ENCODE results near the gene MAD1L1. TPM values are rescaled to one million over a fixed set of nuclear protein-coding genes. Genes with fewer than 3 reads are reported as not detected.

The MAD1L1 gene
- total and polyA plus RNA-seq, 2 of the 4 experiments (the other 2 are of a cell fraction) = 29.0 to 40.9 TPM

DNA sequence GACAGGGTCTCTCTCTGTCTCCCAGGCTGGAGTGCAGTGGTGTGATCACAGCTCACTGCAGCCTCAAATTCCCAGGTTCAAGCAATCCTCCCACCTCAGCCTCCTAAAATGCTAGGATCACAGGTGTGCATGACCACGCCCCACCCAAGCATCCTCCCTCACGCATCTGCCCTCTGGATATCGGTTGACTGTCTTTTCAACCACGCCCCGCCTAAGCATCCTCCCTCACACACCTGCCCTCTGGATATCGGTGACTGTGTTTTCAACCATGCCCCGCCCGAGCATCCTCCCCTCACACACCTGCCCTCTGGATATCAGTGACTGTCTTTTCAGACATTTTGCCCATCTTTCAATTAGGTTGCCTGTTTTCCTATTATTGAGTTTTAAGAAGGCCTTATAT lies 140.5 kb downstream of the MAD1L1 start:
- no peak overlapping the region for H3K56ac ChIP-seq (ENCODE audit: extremely low read depth, insufficient read depth, low read length)
- H3K9me3 ChIP-seq (ENCODE audit: control insufficient read depth, insufficient read depth, low read length) = no peaks in the 10 kb centered on the region
- intact Hi-C loops (cut with micrococcal nuclease) (loop anchor here (5.0 kb wide), 1 partner anchor 55 kb away; no protein-coding TSS in a partner anchor), in situ Hi-C loops (cut with MboI; ENCODE audit: low sequenced_read_pairs) (no loop called here), dilution Hi-C loops (cut with HindIII; ENCODE audit: low sequenced_read_pairs, unreplicated experiment) (no loop called here)
- no peak overlapping the region for H3K9ac ChIP-seq (ENCODE audit: low read depth, low read length)
- TF ChIP-seq MXI1 (IDR thresholded peaks at IDR 0.05; ENCODE audit: borderline replicate concordance, low read depth, low read length) (no peak), POLR2A (IDR thresholded peaks at IDR 0.05; ENCODE audit: low read depth, low read length) (no peak), SMC3 (IDR thresholded peaks at IDR 0.05; ENCODE audit: low read depth, low read length) (no peak), CTCF (conservative IDR thresholded peaks at IDR 0.05; ENCODE audit: low read depth, low read length) (no peak), BHLHE40 (IDR thresholded peaks at IDR 0.05; ENCODE audit: low read depth, low read length) (no peak), CEBPB (IDR thresholded peaks at IDR 0.05; ENCODE audit: low read depth, low read length) (no peak)
- TF ChIP-seq, protein P1, sequence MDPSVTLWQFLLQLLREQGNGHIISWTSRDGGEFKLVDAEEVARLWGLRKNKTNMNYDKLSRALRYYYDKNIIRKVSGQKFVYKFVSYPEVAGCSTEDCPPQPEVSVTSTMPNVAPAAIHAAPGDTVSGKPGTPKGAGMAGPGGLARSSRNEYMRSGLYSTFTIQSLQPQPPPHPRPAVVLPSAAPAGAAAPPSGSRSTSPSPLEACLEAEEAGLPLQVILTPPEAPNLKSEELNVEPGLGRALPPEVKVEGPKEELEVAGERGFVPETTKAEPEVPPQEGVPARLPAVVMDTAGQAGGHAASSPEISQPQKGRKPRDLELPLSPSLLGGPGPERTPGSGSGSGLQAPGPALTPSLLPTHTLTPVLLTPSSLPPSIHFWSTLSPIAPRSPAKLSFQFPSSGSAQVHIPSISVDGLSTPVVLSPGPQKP (IDR thresholded peaks at IDR 0.05; ENCODE audit: borderline replicate concordance, low read depth, low read length) = no peak
- no peaks in the 10 kb centered on the region for H3K36me3 ChIP-seq (ENCODE audit: control insufficient read depth, insufficient read depth, low read length)
- ChIA-PET CTCF (no interaction called here), POLR2A (ENCODE audit: unreplicated experiment) (no interaction called here)
- H3K4me1 ChIP-seq (ENCODE audit: control insufficient read depth, insufficient read depth, low read length) = peaks cover 6% of the 10 kb centered on the region
- no peaks in the 10 kb centered on the region for H3K27me3 ChIP-seq (ENCODE audit: control insufficient read depth, insufficient read depth, low read length)
- H2AFZ ChIP-seq (replicated peaks; ENCODE audit: low read length, poor library complexity) = no peak overlapping the region
- H3K9me1 ChIP-seq (ENCODE audit: insufficient read depth, low read length) = peaks cover 15% of the 10 kb centered on the region; the same call in 1 of the 2 replicates
- H2AK9ac ChIP-seq (replicated peaks; ENCODE audit: low read depth, low read length, poor library complexity) = no peak overlapping the region
- H3K4ac ChIP-seq (ENCODE audit: low read depth, low read length) = no peak overlapping the region
- no peak overlapping the region for H2BK20ac ChIP-seq (ENCODE audit: low read depth, low read length)
- H3K79me1 ChIP-seq (ENCODE audit: low read depth in 1 of 2, low read length in 2 of 2) = peaks cover 0 to 12% of the 10 kb centered on the region in 2 experiments; a peak in 2 of 4 replicates
- ATAC-seq (ENCODE audit: low read depth) (no peak), DNase-seq (no peak)
- no peak overlapping the region for H3K4me2 ChIP-seq (ENCODE audit: low read depth, low read length)
- H3K27ac ChIP-seq (ENCODE audit: insufficient read depth, low read length) = no peak overlapping the region
- no peak overlapping the region for H3K18ac ChIP-seq (ENCODE audit: low read depth, low read length)
- no peak overlapping the region for H3K4me3 ChIP-seq (ENCODE audit: insufficient read depth, low read depth, low read length)
- H4K20me1 ChIP-seq (ENCODE audit: insufficient read depth, low read length) = no peaks in the 10 kb centered on the region
- no peak overlapping the region for H2BK120ac ChIP-seq (ENCODE audit: low read depth, low read length)
- no peak overlapping the region for H4K8ac ChIP-seq (ENCODE audit: low read depth in 2 of 2, low read length in 2 of 2)
- 97% methylated on average over 5 of the region's 8 CpGs; no CpG with 5 or more reads in 1 of the 2 experiments for WGBS, 2 experiments (ENCODE audit: extremely low coverage in 2 of 2, insufficient read length in 1 of 2)
- no peak overlapping the region for H4K91ac ChIP-seq (ENCODE audit: insufficient read depth, low read depth, low read length)
- H4K5ac ChIP-seq (ENCODE audit: low read depth, low read length) = no peak overlapping the region
- no peak overlapping the region for H2BK15ac ChIP-seq (ENCODE audit: low read depth, low read length)
- H3K14ac ChIP-seq (replicated peaks; ENCODE audit: low read depth, low read length) = no peak overlapping the region
- H2BK5ac ChIP-seq (ENCODE audit: low read depth, low read length, poor library complexity, severe bottlenecking) = no peak overlapping the region
- BruUV-seq (replicated peaks) = no TSS peak
- H3K23ac ChIP-seq (ENCODE audit: low read depth, low read length) = no peak overlapping the region
- no peak overlapping the region for H2AK5ac ChIP-seq (ENCODE audit: low read depth, low read length)
